Stimulated activated CD8-positive, alpha-beta memory T cell treated with anti-CD3 and anti-CD28 coated beads, Interleukin-15, amount 100 ng/mL, for 4 hours (primary cell): Measurements from ENCODE around the gene SORBS2.

ENCODE experiments used
- DNase-seq, 2 donors: peaks; one replicate each; pipeline ENCODE4 v3.0.0-alpha.2; 2020; ENCODE audit warnings: low read depth in 2 of 2

SORBS2 gene

DNA sequence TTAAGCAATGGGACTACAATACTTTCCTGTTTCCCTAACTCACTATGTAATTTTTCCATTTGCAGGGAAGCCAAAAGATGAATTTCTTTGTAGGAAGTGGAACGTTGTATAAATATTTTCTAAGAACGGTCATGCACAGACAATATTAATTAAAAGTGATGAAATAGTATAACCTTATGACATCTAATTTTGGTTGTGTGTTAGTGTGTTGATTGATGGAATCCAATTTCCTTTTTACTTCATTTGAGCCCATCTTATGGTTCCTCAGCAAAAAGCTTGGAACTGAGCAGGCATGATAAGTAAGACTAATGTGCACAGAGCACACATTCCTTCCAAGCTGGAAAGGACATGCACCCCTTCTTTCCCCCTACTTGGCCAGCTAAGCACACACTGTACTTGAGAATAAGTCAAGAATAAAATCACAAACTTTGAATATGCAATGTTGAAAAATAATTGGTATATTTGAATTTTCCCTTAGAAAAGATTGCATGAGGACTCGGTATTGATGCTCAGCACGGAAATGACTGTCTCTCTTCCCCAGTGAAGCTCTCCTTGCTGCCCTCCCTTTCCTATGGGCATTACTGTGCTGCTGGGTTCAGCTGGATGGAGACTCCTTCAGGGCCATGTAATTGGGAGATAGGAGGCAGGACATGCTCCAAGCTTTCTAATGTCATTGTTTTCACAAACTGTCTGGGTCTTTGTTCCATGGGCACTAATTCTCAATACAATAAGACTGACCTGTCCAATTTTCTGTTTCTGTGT, 257.4 kb downstream of the SORBS2 start:
- no peak for DNase-seq

DNA sequence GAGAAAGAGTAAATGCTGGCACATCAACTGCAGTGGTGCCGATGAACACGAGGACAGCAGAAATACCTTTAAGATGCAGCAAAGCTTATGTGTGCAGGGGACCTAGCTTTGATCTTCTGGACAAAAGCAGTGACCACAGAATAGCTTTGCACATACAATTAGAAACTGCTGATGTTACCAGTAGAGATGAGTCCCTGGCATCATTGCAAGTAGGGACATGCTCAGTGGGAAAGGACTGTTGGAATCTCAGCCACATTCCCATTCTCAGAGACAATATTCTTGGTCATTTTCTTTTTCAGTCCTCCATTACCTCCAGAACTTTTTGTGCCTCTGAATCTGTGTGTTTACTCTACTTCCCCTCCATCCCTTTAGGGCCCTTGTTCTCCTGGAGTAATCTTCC, 259.7 kb downstream of the SORBS2 start:
- DNase-seq: no peak

GRCh38 chr4:185550933-185551332, 261.1 kb downstream of the SORBS2 start:
- no peak for DNase-seq

DNA sequence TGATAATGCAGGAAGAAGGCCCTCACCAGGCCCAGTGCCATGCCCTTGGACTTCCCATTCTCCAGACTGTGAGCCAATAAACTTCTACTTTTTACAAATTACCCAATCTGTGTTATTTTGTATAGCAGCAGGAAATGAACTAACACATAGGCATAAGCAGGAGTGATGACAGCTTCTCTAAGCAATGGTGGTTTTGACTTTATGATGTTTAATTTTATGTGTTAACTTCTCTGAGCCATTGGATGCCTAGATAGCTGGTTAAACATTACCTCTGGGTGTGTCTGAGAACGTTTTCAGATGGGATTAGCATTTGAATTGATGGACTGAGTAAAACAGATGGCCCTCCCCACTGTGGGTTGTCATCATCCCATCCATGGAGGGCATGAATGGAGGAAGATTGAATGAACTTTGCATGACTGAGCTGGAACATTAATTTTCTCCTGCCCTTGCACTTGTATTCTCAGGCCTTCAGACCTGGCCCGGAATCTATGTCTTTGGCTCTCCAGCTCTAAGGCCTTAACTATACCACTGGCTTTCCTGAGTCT, 262.8 kb downstream of the SORBS2 start:
- no peak for DNase-seq

- no peak for DNase-seq
Measured at GRCh38 chr4:185548587-185548986, 263.4 kb downstream of the SORBS2 start.

DNA sequence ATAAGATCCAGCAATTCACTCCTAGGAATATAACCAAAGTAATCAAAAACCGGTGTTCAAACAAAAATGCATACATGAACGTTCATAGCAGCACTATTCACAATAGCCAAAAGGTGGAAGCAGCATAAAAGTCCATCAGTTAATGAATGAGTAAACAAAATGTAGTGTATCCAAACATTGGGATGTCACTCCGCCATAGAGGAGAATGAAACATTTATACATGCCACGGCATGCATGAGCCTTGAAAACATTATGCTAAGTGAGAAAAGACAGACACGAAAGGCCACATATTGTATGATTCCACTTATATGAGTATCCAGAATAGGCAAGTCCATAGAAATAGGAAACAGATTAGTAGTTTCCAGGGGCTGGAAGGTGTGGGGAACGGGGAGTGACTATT, 265.7 kb downstream of the SORBS2 start:
- no peak for DNase-seq

DNA sequence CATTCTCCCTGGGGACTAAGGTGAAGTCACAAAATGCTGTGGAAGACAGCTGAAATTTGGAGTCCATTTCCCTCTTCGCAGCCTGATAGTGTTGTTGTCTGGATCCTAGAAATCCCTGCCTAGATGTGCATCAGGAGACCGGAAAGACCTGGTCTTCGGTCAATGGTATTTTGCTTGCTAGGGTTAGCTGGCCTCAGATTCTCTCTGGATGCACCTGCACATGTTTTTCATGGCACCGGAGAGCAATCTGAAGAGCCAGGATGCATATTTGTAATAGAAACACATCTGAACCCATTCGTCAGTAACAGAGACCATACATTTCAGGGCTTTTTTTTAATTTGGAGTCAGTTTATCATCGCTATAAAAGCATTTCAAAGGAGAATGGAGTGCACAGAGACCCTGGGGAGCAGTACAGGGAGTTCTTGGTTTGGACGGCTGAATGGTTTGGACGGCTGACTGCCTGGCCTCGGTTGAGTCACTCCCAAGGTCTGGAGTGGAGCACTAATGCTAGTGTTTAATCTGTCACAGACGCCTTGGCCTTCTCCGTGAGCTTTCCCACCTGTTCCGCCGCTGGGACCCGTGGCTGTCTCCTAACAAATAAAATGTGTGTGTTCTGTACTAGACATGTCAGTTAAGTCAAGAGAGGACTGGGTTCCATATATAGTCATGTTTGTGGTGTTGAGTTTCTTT, 269.2 kb downstream of the SORBS2 start:
- DNase-seq: no peak

DNA sequence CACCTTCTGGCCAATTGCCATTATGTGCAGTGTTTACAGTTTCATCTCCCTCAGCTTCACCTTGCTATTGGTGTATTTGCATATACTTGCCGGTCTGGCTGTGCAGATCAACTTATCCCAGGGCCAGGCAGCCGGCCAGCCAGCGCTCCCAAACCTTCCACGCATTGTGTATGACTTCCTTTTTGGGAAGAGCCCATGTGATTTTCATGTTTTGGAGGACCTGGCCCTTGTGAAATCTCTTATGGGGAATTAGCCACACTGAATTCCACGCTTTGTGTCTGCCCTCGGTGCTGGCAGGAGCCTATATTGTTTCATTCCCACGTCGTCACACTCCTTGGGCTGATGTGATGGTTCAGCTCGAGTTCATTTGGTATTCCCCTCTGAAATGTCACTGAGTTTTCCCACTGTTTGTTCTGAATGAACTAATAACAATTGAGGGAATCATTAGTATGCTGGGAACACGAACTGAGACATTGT, 270.7 kb downstream of the SORBS2 start:
- DNase-seq: no peak

DNA sequence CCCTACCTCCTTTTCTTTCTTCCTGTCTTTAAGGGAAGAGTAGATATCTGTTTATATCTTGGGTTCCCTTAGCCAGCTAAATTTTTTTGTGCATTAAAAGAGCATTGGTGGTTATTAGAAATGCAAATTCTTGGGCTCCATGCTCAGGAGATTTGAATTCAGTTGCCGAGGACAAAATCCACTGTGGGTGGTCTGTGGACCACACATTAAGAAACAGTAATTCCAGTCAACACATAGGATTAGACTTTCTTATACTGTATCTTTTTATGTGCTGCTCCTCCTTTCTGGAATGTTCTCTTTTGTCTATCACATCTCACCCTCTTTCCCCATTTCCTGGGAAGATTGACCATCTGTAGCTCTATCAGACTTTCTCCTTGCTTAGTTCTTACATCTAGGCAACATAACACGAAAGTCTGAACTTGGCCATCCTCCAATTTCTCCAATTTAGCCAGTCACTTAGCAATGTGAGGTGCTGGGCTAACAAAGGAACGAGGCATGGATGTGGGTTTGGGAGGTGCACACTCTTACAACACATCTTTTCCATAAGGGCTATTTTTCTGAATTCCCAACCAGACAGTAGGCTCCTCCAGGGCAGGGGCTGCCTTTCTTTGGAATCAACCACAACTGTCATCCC, 271.4 kb downstream of the SORBS2 start:
- no peak for DNase-seq

DNA sequence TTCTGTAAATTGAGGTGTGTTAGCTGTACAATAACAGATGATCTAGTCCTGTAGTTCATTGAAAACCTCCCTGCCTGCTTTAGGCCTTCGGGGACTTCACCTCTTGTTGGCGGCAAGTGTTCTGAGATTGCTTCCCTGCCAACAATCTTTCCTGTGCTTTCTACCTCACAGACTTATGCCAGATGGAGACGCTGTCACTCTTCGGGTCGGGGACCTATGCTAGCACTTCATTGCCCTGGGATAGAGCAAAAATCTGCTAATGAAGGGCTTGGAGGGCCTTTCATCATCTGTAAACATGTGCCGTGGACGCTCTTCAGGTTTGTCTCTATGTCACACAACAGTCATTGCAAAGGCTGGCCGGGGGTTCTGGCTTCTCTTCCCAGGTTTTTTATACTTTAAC, 272.0 kb downstream of the SORBS2 start:
- no peak for DNase-seq

GRCh38 chr4:185538806-185539205, 273.2 kb downstream of the SORBS2 start:
- DNase-seq: no peak

DNA sequence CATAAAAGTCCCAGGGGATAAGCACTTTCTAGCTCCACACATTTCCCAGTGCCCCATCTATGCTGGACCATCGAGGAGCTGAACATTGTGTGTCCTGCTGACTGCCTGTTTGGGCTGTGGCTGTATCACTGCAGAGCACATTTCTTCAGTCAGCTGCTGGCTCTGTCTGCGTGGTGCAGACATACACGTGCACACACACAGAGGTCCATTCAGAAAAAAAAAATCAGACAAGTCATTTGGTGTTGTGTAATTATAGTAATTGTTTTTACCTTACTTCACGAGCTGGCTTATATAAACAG, 275.6 kb downstream of the SORBS2 start:
- no peak for DNase-seq

DNA sequence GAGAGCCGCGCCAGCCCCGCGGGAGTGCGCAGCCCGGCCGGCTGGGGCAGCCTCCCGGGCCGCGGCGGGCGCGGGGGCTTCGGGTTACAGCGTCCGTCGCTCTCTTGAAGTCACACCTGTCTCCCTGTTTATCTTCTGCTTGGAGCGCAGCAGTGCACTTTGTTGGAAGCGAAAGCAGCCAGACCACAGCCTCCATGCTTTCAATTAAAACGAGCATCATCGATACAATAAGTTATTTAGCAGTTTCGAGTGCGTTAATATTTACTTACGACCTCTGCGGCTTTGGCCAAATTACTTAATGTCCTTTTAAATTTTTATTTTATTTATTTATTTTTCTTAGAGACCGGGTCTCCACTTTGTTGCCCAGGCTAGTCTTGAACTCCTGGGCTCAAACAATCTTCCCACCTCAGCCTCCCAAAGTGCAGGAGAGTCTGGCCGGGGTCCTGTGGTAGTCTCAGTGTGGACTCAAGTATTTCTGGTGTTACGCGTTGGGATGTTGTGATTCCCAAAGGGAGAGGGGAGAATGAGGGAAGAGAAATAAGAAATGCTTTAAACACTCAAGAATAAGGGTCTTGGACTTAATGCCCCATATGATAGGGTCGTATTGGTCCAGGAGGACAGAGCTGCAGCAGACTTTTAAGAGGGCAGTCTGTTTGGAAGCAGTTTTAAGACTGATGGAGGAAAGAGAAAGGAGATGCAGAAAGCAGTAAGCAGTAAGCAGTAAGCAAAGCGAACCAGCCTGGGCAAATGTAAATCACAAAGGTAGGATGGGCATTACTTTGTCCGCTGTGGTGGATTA, 276.2 kb downstream of the SORBS2 start:
- DNase-seq: no peak
